ENCODE measurements around the gene MRPS27. TPM values are rescaled to one million over a fixed set of nuclear protein-coding genes. Genes with fewer than 3 reads are reported as not detected.

The MRPS27 gene
- total RNA-seq, 1 experiment from 2014 or later: 61.2 TPM

- Mint-ChIP-seq H3K4me3 (ENCODE audit: low read depth, unreplicated experiment) (no peak overlapping the region), H3K27ac (ENCODE audit: unreplicated experiment) (no peak overlapping the region), H3K36me3 (ENCODE audit: insufficient read depth, unreplicated experiment) (peaks cover 4% of the 10 kb centered on the region), H3K4me1 (ENCODE audit: low read depth, unreplicated experiment) (no peaks in the 10 kb centered on the region), H3K27me3 (ENCODE audit: unreplicated experiment) (no peaks in the 10 kb centered on the region), H3K9me3 (ENCODE audit: low read depth, unreplicated experiment) (no peaks in the 10 kb centered on the region)
- BruUV-seq (replicated peaks): no TSS peak
- no peak for DNase-seq
- CTCF ChIA-PET: no interaction called here
- intact Hi-C loops (cut with micrococcal nuclease; ENCODE audit: unreplicated experiment): no loop called here
- no peak for TF ChIP-seq CTCF (IDR thresholded peaks at IDR 0.05; ENCODE audit: unreplicated experiment)
These were observed 91.1 kb downstream of the MRPS27 start for GRCh38 chr5:72228960-72229359.

DNA sequence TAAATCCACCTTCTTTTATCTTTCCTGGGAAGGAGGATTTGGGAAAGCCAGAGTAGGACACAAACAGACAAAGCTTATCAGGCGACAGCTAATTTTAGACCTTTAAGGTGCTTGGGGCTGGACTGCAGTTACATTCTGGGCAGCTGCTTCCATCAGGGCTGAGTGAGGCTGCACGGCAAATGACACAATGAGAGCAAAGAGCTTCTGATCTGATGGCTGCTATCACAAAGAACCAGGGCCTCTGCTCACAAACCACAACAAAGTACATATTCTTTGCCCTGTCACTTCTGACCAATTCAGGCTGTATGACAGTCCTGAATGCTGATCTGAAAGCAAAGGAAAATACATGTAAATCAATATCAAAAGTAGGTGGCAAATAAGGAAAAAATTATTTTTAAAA is 93.1 kb downstream of the MRPS27 start:
- Mint-ChIP-seq H3K9me3 (ENCODE audit: low read depth, unreplicated experiment) (no peaks in the 10 kb centered on the region), H3K27me3 (ENCODE audit: unreplicated experiment) (no peaks in the 10 kb centered on the region), H3K4me1 (ENCODE audit: low read depth, unreplicated experiment) (no peaks in the 10 kb centered on the region), H3K36me3 (ENCODE audit: insufficient read depth, unreplicated experiment) (peaks cover 9% of the 10 kb centered on the region), H3K4me3 (ENCODE audit: low read depth, unreplicated experiment) (no peak overlapping the region), H3K27ac (ENCODE audit: unreplicated experiment) (no peak overlapping the region)
- CTCF ChIA-PET: no interaction called here
- no peak for TF ChIP-seq CTCF (IDR thresholded peaks at IDR 0.05; ENCODE audit: unreplicated experiment)
- no TSS peak for BruUV-seq (replicated peaks)
- DNase-seq: no peak
- intact Hi-C loops (cut with micrococcal nuclease; ENCODE audit: unreplicated experiment): no loop called here

- CTCF ChIA-PET: interaction anchor here (0.7 kb wide), 1 partner anchor 48 kb away, joined by 3 read pairs; no protein-coding TSS in a partner anchor
- H3K27me3 Mint-ChIP-seq (ENCODE audit: unreplicated experiment): no peaks in the 10 kb centered on the region
- H3K4me3 Mint-ChIP-seq (ENCODE audit: low read depth, unreplicated experiment): no peak overlapping the region
- no peak for DNase-seq
- intact Hi-C loops (cut with micrococcal nuclease; ENCODE audit: unreplicated experiment): no loop called here
- no peak for TF ChIP-seq CTCF (IDR thresholded peaks at IDR 0.05; ENCODE audit: unreplicated experiment)
- BruUV-seq (replicated peaks): no TSS peak
- H3K36me3 Mint-ChIP-seq (ENCODE audit: insufficient read depth, unreplicated experiment): peaks cover 19% of the 10 kb centered on the region
- no peaks in the 10 kb centered on the region for H3K4me1 Mint-ChIP-seq (ENCODE audit: low read depth, unreplicated experiment)
- no peaks in the 10 kb centered on the region for H3K9me3 Mint-ChIP-seq (ENCODE audit: low read depth, unreplicated experiment)
- no peak overlapping the region for H3K27ac Mint-ChIP-seq (ENCODE audit: unreplicated experiment)
These were observed 94.3 kb downstream of the MRPS27 start for GRCh38 chr5:72225741-72226140.

- no peak for TF ChIP-seq CTCF (IDR thresholded peaks at IDR 0.05; ENCODE audit: unreplicated experiment)
- Mint-ChIP-seq H3K27ac (ENCODE audit: unreplicated experiment) (no peak overlapping the region), H3K4me3 (ENCODE audit: low read depth, unreplicated experiment) (no peak overlapping the region), H3K36me3 (ENCODE audit: insufficient read depth, unreplicated experiment) (peaks cover 20% of the 10 kb centered on the region), H3K4me1 (ENCODE audit: low read depth, unreplicated experiment) (no peaks in the 10 kb centered on the region), H3K27me3 (ENCODE audit: unreplicated experiment) (no peaks in the 10 kb centered on the region), H3K9me3 (ENCODE audit: low read depth, unreplicated experiment) (no peaks in the 10 kb centered on the region)
- intact Hi-C loops (cut with micrococcal nuclease; ENCODE audit: unreplicated experiment): no loop called here
- BruUV-seq (replicated peaks): no TSS peak
- CTCF ChIA-PET: no interaction called here
- DNase-seq: no peak
These were observed 95.0 kb downstream of the MRPS27 start for GRCh38 chr5:72224946-72225463.

All from Calu3 (cell line).